Measurements from ENCODE around the gene RIMBP2.

DNA sequence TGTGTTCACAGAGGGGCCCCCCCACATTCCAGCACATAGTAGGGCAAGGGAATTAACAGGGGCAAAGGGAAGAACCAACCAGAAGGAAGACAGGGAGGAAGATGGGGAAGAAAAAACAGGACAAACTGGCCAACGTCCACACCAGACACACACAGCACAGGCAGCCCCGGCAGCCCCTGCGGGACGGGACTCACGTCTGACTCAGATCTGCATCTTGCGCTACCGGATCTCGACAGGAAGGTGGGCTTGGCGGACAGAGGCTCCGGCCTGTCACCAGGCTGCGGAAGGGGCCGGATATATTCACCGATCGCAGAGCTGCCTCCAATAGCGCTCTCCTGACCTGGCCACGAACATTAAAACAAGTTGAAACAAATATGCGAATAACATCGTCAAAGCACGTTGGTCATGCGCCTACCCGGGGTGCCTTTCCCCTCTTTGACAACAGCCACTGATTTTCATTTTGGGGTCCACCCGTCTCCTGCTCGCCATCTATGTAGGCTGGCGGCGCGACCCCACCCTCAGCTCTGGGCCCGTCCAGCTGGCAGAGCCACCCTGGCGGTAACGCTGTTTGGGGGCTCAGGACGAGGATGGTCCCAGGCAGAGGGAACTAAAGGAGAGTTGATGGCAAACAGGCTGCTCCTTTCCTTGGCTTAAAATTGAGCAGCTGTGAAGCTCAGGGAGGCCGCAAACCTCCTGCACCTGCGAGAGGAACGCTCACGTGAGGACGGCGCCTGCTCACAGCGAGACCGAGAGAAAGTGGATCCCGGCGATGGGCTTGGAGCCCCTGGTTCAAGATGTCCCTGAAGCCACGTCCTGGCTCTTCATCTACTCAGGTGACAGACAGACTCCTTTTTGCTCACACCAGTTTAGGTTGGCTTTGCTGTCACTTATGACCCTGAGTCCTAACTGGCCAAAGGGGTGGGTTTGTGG, 264.8 kb downstream of the RIMBP2 start:
- TF ChIP-seq, protein P1, sequence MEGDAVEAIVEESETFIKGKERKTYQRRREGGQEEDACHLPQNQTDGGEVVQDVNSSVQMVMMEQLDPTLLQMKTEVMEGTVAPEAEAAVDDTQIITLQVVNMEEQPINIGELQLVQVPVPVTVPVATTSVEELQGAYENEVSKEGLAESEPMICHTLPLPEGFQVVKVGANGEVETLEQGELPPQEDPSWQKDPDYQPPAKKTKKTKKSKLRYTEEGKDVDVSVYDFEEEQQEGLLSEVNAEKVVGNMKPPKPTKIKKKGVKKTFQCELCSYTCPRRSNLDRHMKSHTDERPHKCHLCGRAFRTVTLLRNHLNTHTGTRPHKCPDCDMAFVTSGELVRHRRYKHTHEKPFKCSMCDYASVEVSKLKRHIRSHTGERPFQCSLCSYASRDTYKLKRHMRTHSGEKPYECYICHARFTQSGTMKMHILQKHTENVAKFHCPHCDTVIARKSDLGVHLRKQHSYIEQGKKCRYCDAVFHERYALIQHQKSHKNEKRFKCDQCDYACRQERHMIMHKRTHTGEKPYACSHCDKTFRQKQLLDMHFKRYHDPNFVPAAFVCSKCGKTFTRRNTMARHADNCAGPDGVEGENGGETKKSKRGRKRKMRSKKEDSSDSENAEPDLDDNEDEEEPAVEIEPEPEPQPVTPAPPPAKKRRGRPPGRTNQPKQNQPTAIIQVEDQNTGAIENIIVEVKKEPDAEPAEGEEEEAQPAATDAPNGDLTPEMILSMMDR (conservative IDR thresholded peaks at IDR 0.05; ENCODE audit: low read depth, low read length): no peak
- TF ChIP-seq EZH2 (IDR thresholded peaks at IDR 0.05; ENCODE audit: borderline replicate concordance, low read depth, low read length, poor library complexity, severe bottlenecking): no peak
